K562 (cell line): Measurements from ENCODE around the gene MAP3K4. TPM values are rescaled to one million over a fixed set of nuclear protein-coding genes. Genes with fewer than 3 reads are reported as not detected.

ENCODE experiments used
- ATF2 ChIP-seq: sonication (generic); formaldehyde crosslinking; IDR thresholded peaks from 2 replicates; pipeline ENCODE4 v1.8.1; 2022; ENCODE audit warnings: missing genetic modification reagents
- BRF2 ChIP-seq: IDR thresholded peaks from 3 replicates; pipeline ENCODE4 v1.6.1; 2011; ENCODE audit warnings: borderline replicate concordance, mild to moderate bottlenecking; ENCODE audit not compliant: insufficient read length, insufficient read depth
- CGGBP1 ChIP-seq: fragments of 250-450 bp; sonication (Bioruptor Pico); IDR thresholded peaks from 2 replicates; pipeline ENCODE4 v1.9.0; 2021; ENCODE audit warnings: mild to moderate bottlenecking
- CREM ChIP-seq: IDR thresholded peaks from 2 replicates; pipeline ENCODE4 v1.6.1; 2014; ENCODE audit warnings: antibody characterized with exemption, low read depth
- E2F1 ChIP-seq: sonication (generic); formaldehyde crosslinking; IDR thresholded peaks from 2 replicates; pipeline ENCODE4 v1.8.1; 2023; ENCODE audit warnings: mild to moderate bottlenecking, missing genetic modification reagents, moderate library complexity
- KDM1A ChIP-seq, 2 experiments: fragments of 450-650 bp; IDR thresholded peaks; 2 replicates each; pipeline ENCODE4 v1.6.1; 2016; ENCODE audit warnings: mild to moderate bottlenecking in 2 of 2
- KHSRP ChIP-seq: fragments of 450-650 bp; IDR thresholded peaks from 2 replicates; pipeline ENCODE4 v1.6.1; 2017
- NCOA1 ChIP-seq: fragments of 450-650 bp; IDR thresholded peaks from 2 replicates; pipeline ENCODE4 v1.6.1; 2016; ENCODE audit warnings: low read depth
- NFRKB ChIP-seq: fragments of 450-650 bp; IDR thresholded peaks from 2 replicates; pipeline ENCODE4 v1.6.1; 2016; ENCODE audit warnings: low read depth
- PCBP2 ChIP-seq: fragments of 200-400 bp; formaldehyde crosslinking; IDR thresholded peaks from 2 replicates; pipeline ENCODE4 v1.6.1; 2018; ENCODE audit warnings: low read length, low read depth, mild to moderate bottlenecking, moderate library complexity; ENCODE audit not compliant: poor library complexity, severe bottlenecking
- RAD21 ChIP-seq, 2 experiments: fragments of 250-450 bp in 1 of 2; fragments of 450-650 bp in 1 of 2; sonication (Bioruptor Pico) in 1 of 2; formaldehyde crosslinking in 1 of 2; IDR thresholded peaks in 1 of 2; conservative IDR thresholded peaks in 1 of 2; 2 replicates each; pipeline versions ENCODE4 v1.4.0 to v1.8.0; 2020 to 2022; ENCODE audit warnings: mild to moderate bottlenecking in 2 of 2, moderate library complexity in 1 of 2
- RBM39 ChIP-seq: fragments of 200-400 bp; formaldehyde crosslinking; optimal IDR thresholded peaks from 2 replicates; pipeline ENCODE3; 2018; ENCODE audit warnings: low read depth, low read length
- SMC3 ChIP-seq: conservative IDR thresholded peaks from 2 replicates; pipeline ENCODE4 v1.6.1; 2011; ENCODE audit warnings: low read depth, low read length, improper control_type of control experiment; ENCODE audit not compliant: insufficient read depth
- TAF15 ChIP-seq: fragments of 200-400 bp; formaldehyde crosslinking; IDR thresholded peaks from 2 replicates; pipeline ENCODE4 v1.6.1; 2017; ENCODE audit warnings: mild to moderate bottlenecking, low read depth, low read length, moderate library complexity
- TAL1 ChIP-seq: fragments of 450-650 bp; IDR thresholded peaks from 2 replicates; pipeline ENCODE4 v1.6.1; 2016; ENCODE audit warnings: mild to moderate bottlenecking
- TFAP4 ChIP-seq: sonication (generic); formaldehyde crosslinking; IDR thresholded peaks from 2 replicates; pipeline ENCODE4 v1.8.0; 2022; ENCODE audit warnings: missing genetic modification reagents, mild to moderate bottlenecking, moderate library complexity, borderline replicate concordance
- U2AF2 ChIP-seq: fragments of 200-400 bp; formaldehyde crosslinking; optimal IDR thresholded peaks from 2 replicates; pipeline ENCODE3; 2017; ENCODE audit warnings: low read depth, mild to moderate bottlenecking, low read length
- ZBTB43 ChIP-seq: sonication (generic); formaldehyde crosslinking; IDR thresholded peaks from 2 replicates; pipeline ENCODE4 v1.8.0; 2023; ENCODE audit warnings: mild to moderate bottlenecking, missing genetic modification reagents
- ZKSCAN8 ChIP-seq: fragments of 200-800 bp; sonication (Bioruptor generic); IDR thresholded peaks from 2 replicates; pipeline ENCODE4 v1.6.1; 2016; ENCODE audit warnings: missing genetic modification characterization, missing compliant biosample characterization
- ZNF717 ChIP-seq: fragments of 250-450 bp; sonication (Bioruptor Pico); IDR thresholded peaks from 2 replicates; pipeline ENCODE4 v1.5.0; 2021
- ZNF75A ChIP-seq: fragments of 450-650 bp; formaldehyde crosslinking; IDR thresholded peaks from 2 replicates; pipeline ENCODE4 v1.4.0; 2020; ENCODE audit warnings: mild to moderate bottlenecking
- polyA plus RNA-seq, 8 experiments: library from polyadenylated mRNA; depleted of rRNA in 4 of 8; stranded (reverse) in 5 of 8; unstranded in 3 of 8; fragments of >200 nt; fragmentation: Nextera tagmentation in 2 of 8; fragmentation: Illumina TruSeq in 1 of 8; extraction: Ambion mirVana in 2 of 8; extraction: Trizol in 1 of 8; gene quantifications; 2 replicates each; pipeline versions ENCODE4 v1.2.1 to v1.2.3, GENCODE V29; 2011 to 2014; ENCODE audit warnings: inconsistent platforms in 1 of 8, missing spikeins in 1 of 8
- total RNA-seq, 7 experiments: library from RNA; depleted of rRNA in 6 of 7; stranded (reverse); fragments of >200 nt in 6 of 7; fragmentation: Illumina TruSeq in 2 of 7; extraction: Trizol in 2 of 7; gene quantifications; 2 replicates each; pipeline versions ENCODE4 v1.2.1 to v1.2.3, GENCODE V29; 2011 to 2021; ENCODE audit warnings: low replicate concordance in 1 of 7

The MAP3K4 gene
- total and polyA plus RNA-seq, 9 of the 15 experiments (the other 6 are each of a cell fraction or from before 2014, with no cell fraction given) = 21.0 to 77.2 (median 48.9) TPM

GRCh38 chr6:160973311-160974250 is 18.0 kb upstream of the MAP3K4 start (continued):
- TF ChIP-seq E2F1 (CRISPR knock-in tag) (no peak), KDM1A (IDR thresholded peaks at IDR 0.05) (peak; percentile 63 to 70; a peak in 3 of 4 replicates), NCOA1 (no peak), NFRKB (no peak), TAF15 (no peak), BRF2 (no peak), ZKSCAN8 (CRISPR knock-in tag) (peak; percentile 94), SMC3 (no peak), CREM (0 out of 2 replicates have a peak, but pooled peaks have one; percentile 28), ATF2 (CRISPR knock-in tag) (no peak), TFAP4 (CRISPR knock-in tag) (peak; percentile 54), U2AF2 (no peak), ZNF75A (no peak), KHSRP (no peak), RBM39 (no peak), RAD21 (CRISPR knock-in tag; conservative IDR thresholded peaks at IDR 0.05 in 1 of 2, IDR thresholded peaks at IDR 0.05 in 1 of 2) (peak in 1 of 2 experiments; percentile 45; a peak in 2 of 4 replicates), ZBTB43 (CRISPR knock-in tag) (no peak), PCBP2 (no peak), CGGBP1 (CRISPR knock-in tag) (no peak), ZNF717 (CRISPR knock-in tag) (no peak), TAL1 (peak; percentile 49)
